Keratinocyte (primary cell): Measurements from ENCODE around the gene RPRD1B.

Source experiments
- EZH2 ChIP-seq: IDR thresholded peaks from one replicate; pipeline ENCODE4 v1.6.1; 2012; ENCODE audit warnings: inconsistent platforms, mild to moderate bottlenecking, low read length, moderate library complexity
- TF ChIP-seq, protein P1 (sequence below), 3 experiments: IDR thresholded peaks in 1 of 3; conservative IDR thresholded peaks in 1 of 3; optimal IDR thresholded peaks in 1 of 3; 2 replicates in 2 of 3; 3 replicates in 1 of 3; pipeline versions ENCODE3 to v1.5.1; 2011; ENCODE audit warnings: low read length in 3 of 3, mild to moderate bottlenecking in 3 of 3, moderate library complexity in 2 of 3, control low read depth in 1 of 3, inconsistent platforms in 1 of 3; ENCODE audit not compliant: insufficient read depth in 2 of 3; ENCODE audit errors: extremely low read depth in 1 of 3

- TF ChIP-seq, protein P1, sequence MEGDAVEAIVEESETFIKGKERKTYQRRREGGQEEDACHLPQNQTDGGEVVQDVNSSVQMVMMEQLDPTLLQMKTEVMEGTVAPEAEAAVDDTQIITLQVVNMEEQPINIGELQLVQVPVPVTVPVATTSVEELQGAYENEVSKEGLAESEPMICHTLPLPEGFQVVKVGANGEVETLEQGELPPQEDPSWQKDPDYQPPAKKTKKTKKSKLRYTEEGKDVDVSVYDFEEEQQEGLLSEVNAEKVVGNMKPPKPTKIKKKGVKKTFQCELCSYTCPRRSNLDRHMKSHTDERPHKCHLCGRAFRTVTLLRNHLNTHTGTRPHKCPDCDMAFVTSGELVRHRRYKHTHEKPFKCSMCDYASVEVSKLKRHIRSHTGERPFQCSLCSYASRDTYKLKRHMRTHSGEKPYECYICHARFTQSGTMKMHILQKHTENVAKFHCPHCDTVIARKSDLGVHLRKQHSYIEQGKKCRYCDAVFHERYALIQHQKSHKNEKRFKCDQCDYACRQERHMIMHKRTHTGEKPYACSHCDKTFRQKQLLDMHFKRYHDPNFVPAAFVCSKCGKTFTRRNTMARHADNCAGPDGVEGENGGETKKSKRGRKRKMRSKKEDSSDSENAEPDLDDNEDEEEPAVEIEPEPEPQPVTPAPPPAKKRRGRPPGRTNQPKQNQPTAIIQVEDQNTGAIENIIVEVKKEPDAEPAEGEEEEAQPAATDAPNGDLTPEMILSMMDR (optimal IDR thresholded peaks at IDR 0.05 in 1 of 3, IDR thresholded peaks at IDR 0.05 in 1 of 3, conservative IDR thresholded peaks at IDR 0.05 in 1 of 3; ENCODE audit: extremely low read depth in 1 of 3, insufficient read depth in 2 of 3, low read length in 3 of 3): no peak
- TF ChIP-seq EZH2: no peak
Observed at GRCh38 chr20:38032585-38033329, 789 bp upstream of the RPRD1B start.
